Measurements from ENCODE around the gene LENG9. TPM values are rescaled to one million over a fixed set of nuclear protein-coding genes. Genes with fewer than 3 reads are reported as not detected.
"Not testable (repeated sequence)": the region's sequence is repeated elsewhere in the genome, so short reads cannot be mapped to it uniquely, and the experiment has no call there.

LENG9 gene
- total RNA-seq, 1 experiment from 2014 or later: 5.1 TPM

- Histone ChIP-seq H3K9me3 (ENCODE audit: control insufficient read depth, insufficient read depth, low read depth, low read length) (no peaks in the 10 kb centered on the region), H3K27ac (ENCODE audit: low read length) (no peak overlapping the region), H3K36me3 (ENCODE audit: control insufficient read depth, insufficient read depth, low read length) (no peaks in the 10 kb centered on the region), H3K4me1 (ENCODE audit: control insufficient read depth, insufficient read depth, low read length) (no peaks in the 10 kb centered on the region), H3K4me3 (ENCODE audit: low read depth in 2 of 2, low read length in 2 of 2) (no peak overlapping the region), H3K27me3 (ENCODE audit: control insufficient read depth, insufficient read depth, low read length) (peaks cover 24% of the 10 kb centered on the region)
- intact Hi-C loops (cut with micrococcal nuclease; ENCODE audit: unreplicated experiment) (no loop called here), in situ Hi-C loops (cut with HindIII; ENCODE audit: low pct_unique_long_range_greater_than_20kb, low sequenced_read_pairs) (no loop called here)
- ATAC-seq (no peak), DNase-seq (ENCODE audit: low read depth, low spot score) (no peak)
- BruUV-seq (replicated peaks): no TSS peak
- TF ChIP-seq SIN3A (IDR thresholded peaks at IDR 0.05; ENCODE audit: borderline replicate concordance, insufficient read depth, low read depth, low read length) (no peak), POLR2AphosphoS5 (IDR thresholded peaks at IDR 0.05; ENCODE audit: low read depth, low read length) (no peak), TCF7L2 (IDR thresholded peaks at IDR 0.05; ENCODE audit: low read depth, low read length) (no peak)
- POLR2A ChIA-PET: no interaction called here
- CTCF ChIA-PET: no interaction called here
Observed at GRCh38 chr19:54493967-54494585, 30.5 kb upstream of the LENG9 start.

GRCh38 chr19:54493056-54493455 is 29.5 kb upstream of the LENG9 start:
- in situ Hi-C loops (cut with HindIII; ENCODE audit: low pct_unique_long_range_greater_than_20kb, low sequenced_read_pairs); H3K4me3 ChIP-seq (ENCODE audit: low read depth in 2 of 2, low read length in 2 of 2); H3K36me3 ChIP-seq (ENCODE audit: control insufficient read depth, insufficient read depth, low read length); DNase-seq (ENCODE audit: low read depth, low spot score); intact Hi-C loops (cut with micrococcal nuclease; ENCODE audit: unreplicated experiment); H3K9me3 ChIP-seq (ENCODE audit: control insufficient read depth, insufficient read depth, low read depth, low read length); H3K4me1 ChIP-seq (ENCODE audit: control insufficient read depth, insufficient read depth, low read length); ATAC-seq; H3K27ac ChIP-seq (ENCODE audit: low read length); BruUV-seq (replicated peaks); CTCF ChIA-PET: not testable (repeated sequence)
- H3K27me3 ChIP-seq (ENCODE audit: control insufficient read depth, insufficient read depth, low read length): peaks cover 25% of the 10 kb centered on the region
- POLR2A ChIA-PET: interaction anchor here (0.7 kb wide), 1 partner anchor 917 kb away, joined by 3 read pairs; no protein-coding TSS in a partner anchor

GRCh38 chr19:54492568-54492967 is 29.0 kb upstream of the LENG9 start:
- Histone ChIP-seq H3K4me1 (ENCODE audit: control insufficient read depth, insufficient read depth, low read length) (no peaks in the 10 kb centered on the region), H3K9me3 (ENCODE audit: control insufficient read depth, insufficient read depth, low read depth, low read length) (no peaks in the 10 kb centered on the region), H3K36me3 (ENCODE audit: control insufficient read depth, insufficient read depth, low read length) (no peaks in the 10 kb centered on the region), H3K27me3 (ENCODE audit: control insufficient read depth, insufficient read depth, low read length) (peaks cover 25% of the 10 kb centered on the region), H3K4me3 (ENCODE audit: low read depth in 2 of 2, low read length in 2 of 2) (no peak overlapping the region), H3K27ac (ENCODE audit: low read length) (no peak overlapping the region)
- in situ Hi-C loops (cut with HindIII; ENCODE audit: low pct_unique_long_range_greater_than_20kb, low sequenced_read_pairs) (no loop called here), intact Hi-C loops (cut with micrococcal nuclease; ENCODE audit: unreplicated experiment) (no loop called here)
- DNase-seq (ENCODE audit: low read depth, low spot score): no peak
- CTCF ChIA-PET: no interaction called here
- TF ChIP-seq REST (IDR thresholded peaks at IDR 0.05; ENCODE audit: insufficient read depth in 1 of 2, low read depth in 2 of 2, low read length in 1 of 2) (no peak), TCF7L2 (IDR thresholded peaks at IDR 0.05; ENCODE audit: low read depth, low read length) (no peak), POLR2AphosphoS5 (IDR thresholded peaks at IDR 0.05; ENCODE audit: low read depth, low read length) (no peak), SIN3A (IDR thresholded peaks at IDR 0.05; ENCODE audit: borderline replicate concordance, insufficient read depth, low read depth, low read length) (no peak), CTCF (IDR thresholded peaks at IDR 0.05) (no peak)
- no peak for ATAC-seq
- BruUV-seq (replicated peaks): no TSS peak
- POLR2A ChIA-PET: no interaction called here

Data from Panc1 (cell line).